A673 (cell line): Measurements from ENCODE around the gene UNKL. TPM values are rescaled to one million over a fixed set of nuclear protein-coding genes. Genes with fewer than 3 reads are reported as not detected.
A peak's percentile ranks its signal among the peaks of the same experiment; 100 is the strongest.

Experiments used
- BruUV-seq: library from RNA; stranded (reverse); fragments of 400-500 nt; replicated peaks from 2 replicates; lab custom pipeline; 2021; lab: Mats Ljungman, UMichigan
- CTCF ChIA-PET: fragments of 300-600 bp; sonication (Branson Sonifier 250); formaldehyde crosslinking; loops from one replicate; lab custom pipeline; 2022; ENCODE audit warnings: antibody characterized with exemption; lab: Charles Lee
- POLR2A ChIA-PET: fragments of 300-600 bp; sonication (Branson Sonifier 250); formaldehyde crosslinking; loops from one replicate; lab custom pipeline; 2022; ENCODE audit warnings: antibody characterized with exemption; ENCODE audit not compliant: low non-redundant PET; lab: Charles Lee
- DNase-seq: peaks from one replicate; pipeline ENCODE4 v3.0.0-alpha.2; 2015; ENCODE audit warnings: low spot score
- H3K27ac ChIP-seq: fragments of 200-600 bp; sonication (generic); 2 replicates; pipeline ENCODE4 v1.5.1; 2016; ENCODE audit warnings: mixed run types, low read depth, mild to moderate bottlenecking, mixed read lengths, antibody characterized with exemption, low read length; ENCODE audit not compliant: poor library complexity, severe bottlenecking
- H3K27me3 ChIP-seq: fragments of 200-600 bp; sonication (generic); replicated peaks from 2 replicates; pipeline ENCODE4 v1.6.1; 2017; ENCODE audit warnings: mixed run types, low read depth, mild to moderate bottlenecking, mixed read lengths, antibody characterized with exemption, low read length; ENCODE audit not compliant: insufficient read depth, poor library complexity
- H3K36me3 ChIP-seq: fragments of 200-600 bp; sonication (generic); 2 replicates; pipeline ENCODE4 v1.6.1; 2016; ENCODE audit warnings: mixed run types, mild to moderate bottlenecking, mixed read lengths, antibody characterized with exemption, low read length; ENCODE audit not compliant: insufficient read depth, poor library complexity, severe bottlenecking
- H3K4me1 ChIP-seq: fragments of 200-600 bp; sonication (generic); 2 replicates; pipeline ENCODE4 v1.6.1; 2017; ENCODE audit warnings: mixed run types, mild to moderate bottlenecking, mixed read lengths, antibody characterized with exemption, low read length; ENCODE audit not compliant: insufficient read depth, poor library complexity, severe bottlenecking
- H3K4me3 ChIP-seq: fragments of 200-600 bp; sonication (generic); 2 replicates; pipeline ENCODE4 v1.5.1; 2016; ENCODE audit warnings: low read depth, mixed run types, mild to moderate bottlenecking, mixed read lengths, low read length; ENCODE audit not compliant: poor library complexity, severe bottlenecking
- H3K9me3 ChIP-seq: fragments of 200-600 bp; sonication (generic); 2 replicates; pipeline ENCODE4 v1.6.1; 2016; ENCODE audit warnings: mixed run types, low read depth, mild to moderate bottlenecking, mixed read lengths, antibody characterized with exemption, low read length; ENCODE audit not compliant: poor library complexity, severe bottlenecking
- CTCF ChIP-seq: fragments of 300-800, 200-600 bp; sonication (generic); conservative IDR thresholded peaks from 2 replicates; pipeline ENCODE4 v1.5.1; 2017; ENCODE audit warnings: low read depth, mild to moderate bottlenecking, antibody characterized with exemption, low read length, moderate library complexity, mixed read lengths
- EZH2 ChIP-seq: fragments of 200-600 bp; sonication (generic); IDR thresholded peaks from 2 replicates; pipeline ENCODE4 v1.6.1; 2017; ENCODE audit warnings: borderline replicate concordance, low read depth, mild to moderate bottlenecking, mixed read lengths, antibody characterized with exemption, low read length; ENCODE audit not compliant: poor library complexity, severe bottlenecking
- intact Hi-C: fragments of 100-400 bp; cut with micrococcal nuclease; formaldehyde crosslinking; loops from one replicate; pipeline ENCODE4 v1.10.0; 2022; ENCODE audit not compliant: unreplicated experiment
- total RNA-seq: library from RNA; stranded (reverse); gene quantifications from 2 replicates; pipeline ENCODE4 v1.2.3, GENCODE V29; 2021

The UNKL gene
- total RNA-seq, 1 experiment from 2014 or later: 88.5 TPM

GRCh38 chr16:1424028-1424427, 9.5 kb upstream of the UNKL start:
- POLR2A ChIA-PET: no interaction called here
- no peak for TF ChIP-seq EZH2
- TF ChIP-seq CTCF: no peak
- intact Hi-C loops: no loop called here
- no TSS peak for BruUV-seq
- H3K9me3 ChIP-seq: no peaks in the 10 kb centered on the region
- H3K4me3 ChIP-seq: no peak overlapping the region
- DNase-seq: no peak
- H3K27ac ChIP-seq: no peak overlapping the region
- peaks cover 6% of the 10 kb centered on the region for H3K4me1 ChIP-seq
- CTCF ChIA-PET: no interaction called here
- no peaks in the 10 kb centered on the region for H3K36me3 ChIP-seq
- H3K27me3 ChIP-seq: no peaks in the 10 kb centered on the region

- ChIA-PET CTCF (no interaction called here), POLR2A (no interaction called here)
- peaks cover 6% of the 10 kb centered on the region for H3K4me1 ChIP-seq
- no peak overlapping the region for H3K27ac ChIP-seq
- H3K4me3 ChIP-seq: no peak overlapping the region
- intact Hi-C loops: no loop called here
- no peaks in the 10 kb centered on the region for H3K36me3 ChIP-seq
- no peaks in the 10 kb centered on the region for H3K27me3 ChIP-seq
- BruUV-seq: no TSS peak
- TF ChIP-seq CTCF (no peak), EZH2 (no peak)
- no peaks in the 10 kb centered on the region for H3K9me3 ChIP-seq
- no peak for DNase-seq
These were observed 7.6 kb upstream of the UNKL start for GRCh38 chr16:1422076-1422475.

GRCh38 chr16:1420111-1420539, 5.6 kb upstream of the UNKL start:
- intact Hi-C loops: no loop called here
- Histone ChIP-seq H3K27ac (peak overlapping the region; percentile 91), H3K4me1 (peaks cover 7% of the 10 kb centered on the region), H3K9me3 (no peaks in the 10 kb centered on the region), H3K36me3 (no peaks in the 10 kb centered on the region), H3K27me3 (no peaks in the 10 kb centered on the region), H3K4me3 (peak overlapping the region; percentile 91)
- TF ChIP-seq EZH2 (no peak), CTCF (no peak)
- POLR2A ChIA-PET: interaction anchor here (0.6 to 1.0 kb wide), 2 partner anchors 19 to 97 kb away, joined by 3 to 8 read pairs; no protein-coding TSS in a partner anchor
- BruUV-seq: TSS peak; percentile 78
- CTCF ChIA-PET: interaction anchor here (1.2 kb wide), 1 partner anchor 21 kb away, joined by 3 read pairs; no protein-coding TSS in a partner anchor
- DNase-seq: no peak
